Smooth muscle cell (in vitro differentiated cells): ENCODE results near the gene WDR86. TPM values are rescaled to one million over a fixed set of nuclear protein-coding genes. Genes with fewer than 3 reads are reported as not detected.
A peak's percentile ranks its signal among the peaks of the same experiment; 100 is the strongest.

ENCODE experiments used
- DNase-seq: peaks from one replicate; lab custom pipeline; 2025; ENCODE audit not compliant: unreplicated experiment; lab: John Stamatoyannopoulos, UW
- H2AFZ ChIP-seq: fragments of 200-600 bp; sonication (generic); 2 replicates; pipeline ENCODE4 v1.6.0; 2016; ENCODE audit warnings: antibody characterized with exemption, low read depth, mild to moderate bottlenecking
- H3F3A ChIP-seq: fragments of 200-600 bp; sonication (generic); 2 replicates; pipeline ENCODE4 v1.6.0; 2017; ENCODE audit warnings: antibody characterized with exemption, low read depth
- H3K27ac ChIP-seq: fragments of 200-600 bp; sonication (generic); 2 replicates; pipeline ENCODE4 v1.5.1; 2016; ENCODE audit warnings: low read depth, mild to moderate bottlenecking
- H3K27me3 ChIP-seq: fragments of 200-600 bp; sonication (generic); 2 replicates; pipeline ENCODE4 v1.6.1; 2016; ENCODE audit warnings: low read depth, mild to moderate bottlenecking
- H3K36me3 ChIP-seq: fragments of 200-600 bp; sonication (generic); 2 replicates; pipeline ENCODE4 v1.5.1; 2016; ENCODE audit warnings: low read depth
- H3K4me1 ChIP-seq: fragments of 200-600 bp; sonication (generic); 2 replicates; pipeline ENCODE4 v1.5.1; 2016; ENCODE audit warnings: low read depth
- H3K4me2 ChIP-seq: fragments of 200-600 bp; sonication (generic); 2 replicates; pipeline ENCODE4 v1.6.0; 2016; ENCODE audit warnings: mild to moderate bottlenecking
- H3K4me3 ChIP-seq: fragments of 200-600 bp; sonication (generic); 2 replicates; pipeline ENCODE4 v1.5.1; 2016; ENCODE audit warnings: mild to moderate bottlenecking
- H3K79me2 ChIP-seq: fragments of 200-600 bp; sonication (generic); 2 replicates; pipeline ENCODE4 v1.6.0; 2016; ENCODE audit warnings: low read depth, mild to moderate bottlenecking
- H3K9ac ChIP-seq: fragments of 200-600 bp; sonication (generic); 2 replicates; pipeline ENCODE4 v1.6.0; 2016; ENCODE audit warnings: low read depth
- H3K9me3 ChIP-seq: fragments of 200-600 bp; sonication (generic); replicated peaks from 2 replicates; pipeline ENCODE4 v1.5.1; 2016; ENCODE audit warnings: low read depth
- H4K20me1 ChIP-seq: fragments of 200-600 bp; sonication (generic); 2 replicates; pipeline ENCODE4 v1.6.0; 2016; ENCODE audit warnings: low read depth
- WGBS: methylation state at CpG from one replicate; pipeline ENCODE4 v1.1.7; 2016; ENCODE audit warnings: low lambda C conversion rate; 5-methylcytosine and 5-hydroxymethylcytosine counted together
- polyA plus RNA-seq: library from polyadenylated mRNA; unstranded; fragments of >200 nt; fragmentation: Nextera tagmentation; extraction: Ambion mirVana; gene quantifications from 2 replicates; pipeline ENCODE4 v1.2.1, GENCODE V29; 2016
- total RNA-seq: library from RNA; depleted of rRNA; stranded (reverse); fragments of >200 nt; gene quantifications from 2 replicates; pipeline ENCODE4 v1.2.3, GENCODE V29; 2014
- TF ChIP-seq, protein P1 (sequence below): fragments of 200-600 bp; sonication (generic); IDR thresholded peaks from 2 replicates; pipeline ENCODE4 v1.5.1; 2017; ENCODE audit warnings: borderline replicate concordance, mild to moderate bottlenecking, antibody characterized with exemption; ENCODE audit not compliant: insufficient read depth, poor library complexity, severe bottlenecking

Gene WDR86
- total and polyA plus RNA-seq, 2 experiments from 2014 or later: 1.3 to 4.1 TPM

DNA sequence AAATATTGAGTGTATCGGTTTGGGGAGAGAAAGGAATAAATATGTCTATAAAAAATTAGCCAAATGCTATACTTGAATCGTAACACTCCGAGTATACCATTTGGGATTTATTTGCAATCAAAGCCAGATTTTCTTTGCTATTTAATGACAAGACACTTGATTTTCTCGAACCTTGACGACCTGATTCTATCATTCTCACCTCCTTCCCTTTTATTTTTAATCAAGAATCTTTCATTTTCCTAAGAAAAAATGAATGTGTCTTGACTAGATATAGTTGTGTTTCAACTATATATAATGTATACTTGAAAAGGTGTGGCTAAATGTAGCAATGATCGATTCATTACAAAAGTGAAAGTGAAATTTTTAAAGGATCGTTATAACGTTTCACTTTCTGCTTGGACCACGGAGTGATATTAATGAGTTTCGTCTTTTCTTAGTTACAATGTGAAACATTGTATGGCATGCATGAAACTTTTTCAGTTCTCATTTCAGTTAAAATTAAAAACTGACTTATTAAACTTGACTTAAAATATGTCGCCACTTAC, 67.7 kb downstream of the WDR86 start:
- peak overlapping the region; percentile 92 for H2AFZ ChIP-seq

DNA sequence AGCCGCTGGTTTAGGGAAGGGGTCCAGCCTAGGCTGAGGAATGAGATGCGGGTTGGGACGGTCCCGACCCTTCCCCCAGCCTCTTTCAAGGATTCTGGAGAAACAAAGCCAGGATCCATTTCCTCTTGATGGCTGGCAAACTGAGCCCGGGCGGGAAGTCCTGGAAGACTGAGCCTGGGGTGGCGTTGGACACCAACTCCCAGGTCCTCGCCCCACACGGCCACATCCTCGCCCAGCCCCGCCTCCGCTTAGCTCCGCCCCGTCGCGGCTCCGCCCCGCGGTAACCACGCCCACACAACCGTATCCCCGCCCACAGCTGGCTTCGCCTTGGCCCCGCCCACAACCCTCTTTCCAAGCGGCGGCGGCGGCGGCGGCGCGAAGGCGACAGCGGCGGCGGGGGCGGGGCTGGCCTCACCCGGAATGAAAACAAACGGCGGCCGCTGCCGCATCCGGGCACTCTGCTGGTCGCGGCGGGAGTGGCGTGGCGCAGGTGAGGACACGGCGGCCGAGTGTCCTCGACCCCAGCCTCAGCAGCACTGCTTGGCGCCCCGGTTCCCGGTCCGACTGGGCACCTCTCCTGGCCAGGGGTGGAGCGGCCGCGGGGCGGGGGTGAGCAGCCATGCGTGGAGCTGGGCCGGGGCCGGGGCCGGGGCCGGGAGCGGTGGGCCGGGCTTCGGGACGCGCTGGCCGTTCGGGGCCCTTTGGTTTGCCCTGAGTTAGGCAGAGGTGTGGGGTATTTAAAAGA, 68.3 kb downstream of the WDR86 start, which contains the start of gene NUB1:
Gene NUB1 (plus strand): TSS at position 456 of the 745 bp plus-strand sequence. CDS start 3,538 bp downstream, outside the sequence.
- no peaks in the 10 kb centered on the region for H3K9me3 ChIP-seq
- peaks cover 8% of the 10 kb centered on the region for H3K4me1 ChIP-seq
- peak within 1 kb of the TSS; percentile 92 for H2AFZ ChIP-seq
- H3K27me3 ChIP-seq: no peaks in the 10 kb centered on the region
- H3K9ac ChIP-seq: peak within 1 kb of the TSS; percentile 70
- H3K27ac ChIP-seq: no peak within 1 kb of the TSS
- 3% methylated on average over 39 of the region's 72 CpGs for WGBS
- DNase-seq: peak; percentile 88
- no peaks in the 10 kb centered on the region for H4K20me1 ChIP-seq
- H3K36me3 ChIP-seq: no peaks in the 10 kb centered on the region
- H3K4me3 ChIP-seq: peak within 1 kb of the TSS; percentile 94
- H3K4me2 ChIP-seq: peak within 1 kb of the TSS; percentile 97
- TF ChIP-seq, protein P1, sequence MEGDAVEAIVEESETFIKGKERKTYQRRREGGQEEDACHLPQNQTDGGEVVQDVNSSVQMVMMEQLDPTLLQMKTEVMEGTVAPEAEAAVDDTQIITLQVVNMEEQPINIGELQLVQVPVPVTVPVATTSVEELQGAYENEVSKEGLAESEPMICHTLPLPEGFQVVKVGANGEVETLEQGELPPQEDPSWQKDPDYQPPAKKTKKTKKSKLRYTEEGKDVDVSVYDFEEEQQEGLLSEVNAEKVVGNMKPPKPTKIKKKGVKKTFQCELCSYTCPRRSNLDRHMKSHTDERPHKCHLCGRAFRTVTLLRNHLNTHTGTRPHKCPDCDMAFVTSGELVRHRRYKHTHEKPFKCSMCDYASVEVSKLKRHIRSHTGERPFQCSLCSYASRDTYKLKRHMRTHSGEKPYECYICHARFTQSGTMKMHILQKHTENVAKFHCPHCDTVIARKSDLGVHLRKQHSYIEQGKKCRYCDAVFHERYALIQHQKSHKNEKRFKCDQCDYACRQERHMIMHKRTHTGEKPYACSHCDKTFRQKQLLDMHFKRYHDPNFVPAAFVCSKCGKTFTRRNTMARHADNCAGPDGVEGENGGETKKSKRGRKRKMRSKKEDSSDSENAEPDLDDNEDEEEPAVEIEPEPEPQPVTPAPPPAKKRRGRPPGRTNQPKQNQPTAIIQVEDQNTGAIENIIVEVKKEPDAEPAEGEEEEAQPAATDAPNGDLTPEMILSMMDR: no peak
- peaks cover 15% of the 10 kb centered on the region for H3K79me2 ChIP-seq
- H3F3A ChIP-seq: peaks cover 4% of the 10 kb centered on the region

More for the DNA sequence above, 67.7 kb downstream of the WDR86 start:
- no peaks in the 10 kb centered on the region for H3K27me3 ChIP-seq
- 32% methylated on average over 11 of the region's 11 CpGs for WGBS
- peaks cover 15% of the 10 kb centered on the region for H3K79me2 ChIP-seq
- peak overlapping the region; percentile 70 for H3K9ac ChIP-seq
- DNase-seq: no peak
- TF ChIP-seq, protein P1: no peak
- H3K4me1 ChIP-seq: peaks cover 8% of the 10 kb centered on the region
- H3K36me3 ChIP-seq: no peaks in the 10 kb centered on the region
- no peak overlapping the region for H3K27ac ChIP-seq
- no peaks in the 10 kb centered on the region for H4K20me1 ChIP-seq
- H3K9me3 ChIP-seq: no peaks in the 10 kb centered on the region
- peaks cover 4% of the 10 kb centered on the region for H3F3A ChIP-seq
- H3K4me3 ChIP-seq: peak overlapping the region; percentile 94
- H3K4me2 ChIP-seq: peak overlapping the region; percentile 97

DNA sequence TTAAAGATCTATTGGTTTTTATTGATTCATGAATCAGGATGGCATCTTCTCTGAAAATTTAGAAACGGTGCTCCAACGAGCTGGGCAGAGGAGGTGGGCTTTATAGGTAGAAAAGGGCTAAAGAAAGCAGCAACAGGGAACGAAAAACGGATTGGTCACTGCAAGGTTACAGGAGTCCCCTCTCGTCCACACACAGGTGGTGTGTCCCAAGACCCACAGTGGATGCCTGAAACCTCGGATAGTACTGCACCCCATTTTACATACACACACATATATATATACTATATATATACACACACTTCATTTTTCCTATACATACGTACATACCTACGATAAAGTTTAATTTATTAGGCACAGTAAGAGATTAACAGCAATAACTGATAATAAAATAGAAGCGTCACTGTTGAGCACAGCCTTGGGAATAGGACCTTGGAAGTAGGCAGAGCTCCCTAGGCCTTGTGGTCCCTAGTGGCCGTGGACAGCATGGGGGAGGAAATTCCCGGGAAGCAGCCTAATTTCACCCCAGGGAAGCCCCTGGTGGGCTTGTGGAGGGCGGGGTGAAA, 69.0 kb downstream of the WDR86 start:
- DNase-seq: no peak
- peak overlapping the region; percentile 92 for H2AFZ ChIP-seq
- TF ChIP-seq, protein P1: no peak
- H3K79me2 ChIP-seq: peaks cover 15% of the 10 kb centered on the region
- H3K4me3 ChIP-seq: peak overlapping the region; percentile 94
- H3K4me1 ChIP-seq: peaks cover 8% of the 10 kb centered on the region
- no peaks in the 10 kb centered on the region for H3K36me3 ChIP-seq
- peak overlapping the region; percentile 97 for H3K4me2 ChIP-seq
- no peak overlapping the region for H3K27ac ChIP-seq
- no peak overlapping the region for H3K9ac ChIP-seq
- peaks cover 4% of the 10 kb centered on the region for H3F3A ChIP-seq
- 76% methylated on average over 12 of the region's 12 CpGs for WGBS
- no peaks in the 10 kb centered on the region for H3K9me3 ChIP-seq
- no peaks in the 10 kb centered on the region for H3K27me3 ChIP-seq
- H4K20me1 ChIP-seq: no peaks in the 10 kb centered on the region
